Measurements from ENCODE around the gene C6.
"Not testable (repeated sequence)": the region's sequence is repeated elsewhere in the genome, so short reads cannot be mapped to it uniquely, and the experiment has no call there.

Gene C6

GRCh38 chr5:41213340-41213739, at the start of gene C6:
TSS of gene C6 (minus strand) at chr5:41213532. CDS start at chr5:41203230, 10,302 bp downstream.
- H2AFZ ChIP-seq (ENCODE audit: low read depth, low read length), result no peak within 1 kb of the TSS
- no peaks in the 10 kb centered on the region for H3K4me1 ChIP-seq (ENCODE audit: insufficient read depth, low read length)
- no peaks in the 10 kb centered on the region for H3K36me3 ChIP-seq (ENCODE audit: insufficient read depth, low read length)
- no peaks in the 10 kb centered on the region for H3K9me3 ChIP-seq (ENCODE audit: low read length)
- H3K4me3 ChIP-seq (ENCODE audit: low read length), result no peak within 1 kb of the TSS
- H3K27me3 ChIP-seq (ENCODE audit: insufficient read depth, low read length), result no peaks in the 10 kb centered on the region

- no peak overlapping the region for H2AFZ ChIP-seq (ENCODE audit: low read depth, low read length)
- no peaks in the 10 kb centered on the region for H3K36me3 ChIP-seq (ENCODE audit: insufficient read depth, low read length)
- no peaks in the 10 kb centered on the region for H3K4me1 ChIP-seq (ENCODE audit: insufficient read depth, low read length)
- H3K27me3 ChIP-seq (ENCODE audit: insufficient read depth, low read length), result no peaks in the 10 kb centered on the region
- H3K9me3 ChIP-seq (ENCODE audit: low read length), result no peaks in the 10 kb centered on the region
- H3K4me3 ChIP-seq (ENCODE audit: low read length), result no peak overlapping the region
Measured at GRCh38 chr5:41256400-41256799, 43.1 kb upstream of the C6 start.

GRCh38 chr5:41253109-41253508, 39.8 kb upstream of the C6 start:
- Histone ChIP-seq H3K27me3 (ENCODE audit: insufficient read depth, low read length) (no peaks in the 10 kb centered on the region), H3K36me3 (ENCODE audit: insufficient read depth, low read length) (no peaks in the 10 kb centered on the region), H3K4me1 (ENCODE audit: insufficient read depth, low read length) (no peaks in the 10 kb centered on the region), H3K9me3 (ENCODE audit: low read length) (no peaks in the 10 kb centered on the region), H3K4me3 (ENCODE audit: low read length) (no peak overlapping the region), H2AFZ (ENCODE audit: low read depth, low read length) (no peak overlapping the region)

- H3K4me3 ChIP-seq (ENCODE audit: low read length), result no peak overlapping the region
- H3K9me3 ChIP-seq (ENCODE audit: low read length), result no peaks in the 10 kb centered on the region
- no peak overlapping the region for H2AFZ ChIP-seq (ENCODE audit: low read depth, low read length)
- H3K27me3 ChIP-seq (ENCODE audit: insufficient read depth, low read length), result no peaks in the 10 kb centered on the region
- no peaks in the 10 kb centered on the region for H3K36me3 ChIP-seq (ENCODE audit: insufficient read depth, low read length)
- H3K4me1 ChIP-seq (ENCODE audit: insufficient read depth, low read length), result no peaks in the 10 kb centered on the region
Measured at GRCh38 chr5:41252036-41252435, 38.7 kb upstream of the C6 start.

GRCh38 chr5:41250351-41250987, 37.1 kb upstream of the C6 start:
- no peaks in the 10 kb centered on the region for H3K4me1 ChIP-seq (ENCODE audit: insufficient read depth, low read length)
- H3K9me3 ChIP-seq (ENCODE audit: low read length), result no peaks in the 10 kb centered on the region
- H2AFZ ChIP-seq (ENCODE audit: low read depth, low read length), result no peak overlapping the region
- no peak overlapping the region for H3K4me3 ChIP-seq (ENCODE audit: low read length)
- H3K27me3 ChIP-seq (ENCODE audit: insufficient read depth, low read length), result no peaks in the 10 kb centered on the region
- no peaks in the 10 kb centered on the region for H3K36me3 ChIP-seq (ENCODE audit: insufficient read depth, low read length)

GRCh38 chr5:41247135-41247534, 33.8 kb upstream of the C6 start:
- H3K9me3 ChIP-seq (ENCODE audit: low read length), result no peaks in the 10 kb centered on the region
- no peak overlapping the region for H3K4me3 ChIP-seq (ENCODE audit: low read length)
- H3K27me3 ChIP-seq (ENCODE audit: insufficient read depth, low read length), result no peaks in the 10 kb centered on the region
- no peaks in the 10 kb centered on the region for H3K36me3 ChIP-seq (ENCODE audit: insufficient read depth, low read length)
- no peak overlapping the region for H2AFZ ChIP-seq (ENCODE audit: low read depth, low read length)
- H3K4me1 ChIP-seq (ENCODE audit: insufficient read depth, low read length), result no peaks in the 10 kb centered on the region

- no peaks in the 10 kb centered on the region for H3K9me3 ChIP-seq (ENCODE audit: low read length)
- no peak overlapping the region for H2AFZ ChIP-seq (ENCODE audit: low read depth, low read length)
- H3K27me3 ChIP-seq (ENCODE audit: insufficient read depth, low read length), result no peaks in the 10 kb centered on the region
- H3K36me3 ChIP-seq (ENCODE audit: insufficient read depth, low read length), result no peaks in the 10 kb centered on the region
- H3K4me1 ChIP-seq (ENCODE audit: insufficient read depth, low read length), result no peaks in the 10 kb centered on the region
- no peak overlapping the region for H3K4me3 ChIP-seq (ENCODE audit: low read length)
Measured at GRCh38 chr5:41246376-41246775, 33.0 kb upstream of the C6 start.

GRCh38 chr5:41243558-41243957, 30.2 kb upstream of the C6 start:
- H3K36me3 ChIP-seq (ENCODE audit: insufficient read depth, low read length), result no peaks in the 10 kb centered on the region
- H3K4me3 ChIP-seq (ENCODE audit: low read length), result no peak overlapping the region
- H3K9me3 ChIP-seq (ENCODE audit: low read length), result no peaks in the 10 kb centered on the region
- no peaks in the 10 kb centered on the region for H3K27me3 ChIP-seq (ENCODE audit: insufficient read depth, low read length)
- no peaks in the 10 kb centered on the region for H3K4me1 ChIP-seq (ENCODE audit: insufficient read depth, low read length)
- no peak overlapping the region for H2AFZ ChIP-seq (ENCODE audit: low read depth, low read length)

GRCh38 chr5:41240985-41241384, 27.7 kb upstream of the C6 start:
- Histone ChIP-seq H3K4me3 (ENCODE audit: low read length) (no peak overlapping the region), H3K4me1 (ENCODE audit: insufficient read depth, low read length) (no peaks in the 10 kb centered on the region), H2AFZ (ENCODE audit: low read depth, low read length) (no peak overlapping the region), H3K27me3 (ENCODE audit: insufficient read depth, low read length) (no peaks in the 10 kb centered on the region), H3K36me3 (ENCODE audit: insufficient read depth, low read length) (no peaks in the 10 kb centered on the region), H3K9me3 (ENCODE audit: low read length) (no peaks in the 10 kb centered on the region)

- Histone ChIP-seq H3K27me3 (ENCODE audit: insufficient read depth, low read length) (no peaks in the 10 kb centered on the region), H3K4me1 (ENCODE audit: insufficient read depth, low read length) (no peaks in the 10 kb centered on the region), H3K4me3 (ENCODE audit: low read length) (no peak overlapping the region), H3K36me3 (ENCODE audit: insufficient read depth, low read length) (no peaks in the 10 kb centered on the region), H3K9me3 (ENCODE audit: low read length) (no peaks in the 10 kb centered on the region), H2AFZ (ENCODE audit: low read depth, low read length) (no peak overlapping the region)
Measured at GRCh38 chr5:41240390-41240789, 27.1 kb upstream of the C6 start.

GRCh38 chr5:41234475-41234874, 21.1 kb upstream of the C6 start:
- Histone ChIP-seq H2AFZ (ENCODE audit: low read depth, low read length) (no peak overlapping the region), H3K9me3 (ENCODE audit: low read length) (no peaks in the 10 kb centered on the region), H3K36me3 (ENCODE audit: insufficient read depth, low read length) (no peaks in the 10 kb centered on the region), H3K4me1 (ENCODE audit: insufficient read depth, low read length) (no peaks in the 10 kb centered on the region), H3K4me3 (ENCODE audit: low read length) (no peak overlapping the region), H3K27me3 (ENCODE audit: insufficient read depth, low read length) (no peaks in the 10 kb centered on the region)

GRCh38 chr5:41232797-41233196, 19.5 kb upstream of the C6 start:
- Histone ChIP-seq H2AFZ (ENCODE audit: low read depth, low read length) (no peak overlapping the region), H3K27me3 (ENCODE audit: insufficient read depth, low read length) (no peaks in the 10 kb centered on the region), H3K9me3 (ENCODE audit: low read length) (no peaks in the 10 kb centered on the region), H3K4me3 (ENCODE audit: low read length) (no peak overlapping the region), H3K36me3 (ENCODE audit: insufficient read depth, low read length) (no peaks in the 10 kb centered on the region), H3K4me1 (ENCODE audit: insufficient read depth, low read length) (no peaks in the 10 kb centered on the region)

- not testable (repeated sequence) for H3K9me3 ChIP-seq (ENCODE audit: low read length); H2AFZ ChIP-seq (ENCODE audit: low read depth, low read length); H3K4me3 ChIP-seq (ENCODE audit: low read length); H3K36me3 ChIP-seq (ENCODE audit: insufficient read depth, low read length); H3K4me1 ChIP-seq (ENCODE audit: insufficient read depth, low read length); H3K27me3 ChIP-seq (ENCODE audit: insufficient read depth, low read length)
Measured at GRCh38 chr5:41230276-41230675, 16.9 kb upstream of the C6 start.

- Histone ChIP-seq H3K27me3 (ENCODE audit: insufficient read depth, low read length) (no peaks in the 10 kb centered on the region), H3K36me3 (ENCODE audit: insufficient read depth, low read length) (no peaks in the 10 kb centered on the region), H3K4me1 (ENCODE audit: insufficient read depth, low read length) (no peaks in the 10 kb centered on the region), H2AFZ (ENCODE audit: low read depth, low read length) (no peak overlapping the region), H3K4me3 (ENCODE audit: low read length) (no peak overlapping the region), H3K9me3 (ENCODE audit: low read length) (no peaks in the 10 kb centered on the region)
Measured at GRCh38 chr5:41223962-41224361, 10.6 kb upstream of the C6 start.

Measured in neuron (in vitro differentiated cells).